ENCODE measurements around the gene ZSCAN22. TPM values are rescaled to one million over a fixed set of nuclear protein-coding genes. Genes with fewer than 3 reads are reported as not detected.

Gene ZSCAN22
- polyA plus RNA-seq, 1 donor from 2014 or later, result 1.6 TPM

GRCh38 chr19:58351558-58351878, 24.7 kb downstream of the ZSCAN22 start:
- Histone ChIP-seq H2AFZ (ENCODE audit: low read depth, low read length) (no peak overlapping the region), H3K9me2 (ENCODE audit: insufficient read depth, low read length) (no peaks in the 10 kb centered on the region), H3K4me3 (ENCODE audit: low read length) (no peak overlapping the region), H3K4me2 (ENCODE audit: low read length) (no peak overlapping the region), H3K9ac (ENCODE audit: low read length) (no peak overlapping the region), H4K20me1 (ENCODE audit: insufficient read depth) (no peaks in the 10 kb centered on the region), H3K79me2 (replicated peaks; ENCODE audit: insufficient read depth, low read length) (peaks cover 5% of the 10 kb centered on the region), H3F3A (ENCODE audit: insufficient read depth, low read length, poor library complexity, severe bottlenecking) (no peaks in the 10 kb centered on the region), H3K9me3 (ENCODE audit: low read length) (no peaks in the 10 kb centered on the region), H3K27ac (ENCODE audit: low read length) (no peak overlapping the region), H3K36me3 (ENCODE audit: insufficient read depth, low read length) (no peaks in the 10 kb centered on the region), H3K27me3 (ENCODE audit: insufficient read depth, low read depth, low read length) (no peaks in the 10 kb centered on the region)
- TF ChIP-seq, protein P1, sequence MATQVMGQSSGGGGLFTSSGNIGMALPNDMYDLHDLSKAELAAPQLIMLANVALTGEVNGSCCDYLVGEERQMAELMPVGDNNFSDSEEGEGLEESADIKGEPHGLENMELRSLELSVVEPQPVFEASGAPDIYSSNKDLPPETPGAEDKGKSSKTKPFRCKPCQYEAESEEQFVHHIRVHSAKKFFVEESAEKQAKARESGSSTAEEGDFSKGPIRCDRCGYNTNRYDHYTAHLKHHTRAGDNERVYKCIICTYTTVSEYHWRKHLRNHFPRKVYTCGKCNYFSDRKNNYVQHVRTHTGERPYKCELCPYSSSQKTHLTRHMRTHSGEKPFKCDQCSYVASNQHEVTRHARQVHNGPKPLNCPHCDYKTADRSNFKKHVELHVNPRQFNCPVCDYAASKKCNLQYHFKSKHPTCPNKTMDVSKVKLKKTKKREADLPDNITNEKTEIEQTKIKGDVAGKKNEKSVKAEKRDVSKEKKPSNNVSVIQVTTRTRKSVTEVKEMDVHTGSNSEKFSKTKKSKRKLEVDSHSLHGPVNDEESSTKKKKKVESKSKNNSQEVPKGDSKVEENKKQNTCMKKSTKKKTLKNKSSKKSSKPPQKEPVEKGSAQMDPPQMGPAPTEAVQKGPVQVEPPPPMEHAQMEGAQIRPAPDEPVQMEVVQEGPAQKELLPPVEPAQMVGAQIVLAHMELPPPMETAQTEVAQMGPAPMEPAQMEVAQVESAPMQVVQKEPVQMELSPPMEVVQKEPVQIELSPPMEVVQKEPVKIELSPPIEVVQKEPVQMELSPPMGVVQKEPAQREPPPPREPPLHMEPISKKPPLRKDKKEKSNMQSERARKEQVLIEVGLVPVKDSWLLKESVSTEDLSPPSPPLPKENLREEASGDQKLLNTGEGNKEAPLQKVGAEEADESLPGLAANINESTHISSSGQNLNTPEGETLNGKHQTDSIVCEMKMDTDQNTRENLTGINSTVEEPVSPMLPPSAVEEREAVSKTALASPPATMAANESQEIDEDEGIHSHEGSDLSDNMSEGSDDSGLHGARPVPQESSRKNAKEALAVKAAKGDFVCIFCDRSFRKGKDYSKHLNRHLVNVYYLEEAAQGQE (IDR thresholded peaks at IDR 0.05; ENCODE audit: borderline replicate concordance), result no peak
- TF ChIP-seq RAD21 (conservative IDR thresholded peaks at IDR 0.05) (no peak), EP300 (conservative IDR thresholded peaks at IDR 0.05; ENCODE audit: poor library complexity, severe bottlenecking) (no peak), POLR2AphosphoS5 (IDR thresholded peaks at IDR 0.05) (no peak), MXI1 (conservative IDR thresholded peaks at IDR 0.05; ENCODE audit: poor library complexity, severe bottlenecking) (no peak), TAF1 (IDR thresholded peaks at IDR 0.05; ENCODE audit: low read depth) (no peak)
- TF ChIP-seq, protein P2, sequence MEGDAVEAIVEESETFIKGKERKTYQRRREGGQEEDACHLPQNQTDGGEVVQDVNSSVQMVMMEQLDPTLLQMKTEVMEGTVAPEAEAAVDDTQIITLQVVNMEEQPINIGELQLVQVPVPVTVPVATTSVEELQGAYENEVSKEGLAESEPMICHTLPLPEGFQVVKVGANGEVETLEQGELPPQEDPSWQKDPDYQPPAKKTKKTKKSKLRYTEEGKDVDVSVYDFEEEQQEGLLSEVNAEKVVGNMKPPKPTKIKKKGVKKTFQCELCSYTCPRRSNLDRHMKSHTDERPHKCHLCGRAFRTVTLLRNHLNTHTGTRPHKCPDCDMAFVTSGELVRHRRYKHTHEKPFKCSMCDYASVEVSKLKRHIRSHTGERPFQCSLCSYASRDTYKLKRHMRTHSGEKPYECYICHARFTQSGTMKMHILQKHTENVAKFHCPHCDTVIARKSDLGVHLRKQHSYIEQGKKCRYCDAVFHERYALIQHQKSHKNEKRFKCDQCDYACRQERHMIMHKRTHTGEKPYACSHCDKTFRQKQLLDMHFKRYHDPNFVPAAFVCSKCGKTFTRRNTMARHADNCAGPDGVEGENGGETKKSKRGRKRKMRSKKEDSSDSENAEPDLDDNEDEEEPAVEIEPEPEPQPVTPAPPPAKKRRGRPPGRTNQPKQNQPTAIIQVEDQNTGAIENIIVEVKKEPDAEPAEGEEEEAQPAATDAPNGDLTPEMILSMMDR (IDR thresholded peaks at IDR 0.05; ENCODE audit: poor library complexity, severe bottlenecking), result no peak

DNA sequence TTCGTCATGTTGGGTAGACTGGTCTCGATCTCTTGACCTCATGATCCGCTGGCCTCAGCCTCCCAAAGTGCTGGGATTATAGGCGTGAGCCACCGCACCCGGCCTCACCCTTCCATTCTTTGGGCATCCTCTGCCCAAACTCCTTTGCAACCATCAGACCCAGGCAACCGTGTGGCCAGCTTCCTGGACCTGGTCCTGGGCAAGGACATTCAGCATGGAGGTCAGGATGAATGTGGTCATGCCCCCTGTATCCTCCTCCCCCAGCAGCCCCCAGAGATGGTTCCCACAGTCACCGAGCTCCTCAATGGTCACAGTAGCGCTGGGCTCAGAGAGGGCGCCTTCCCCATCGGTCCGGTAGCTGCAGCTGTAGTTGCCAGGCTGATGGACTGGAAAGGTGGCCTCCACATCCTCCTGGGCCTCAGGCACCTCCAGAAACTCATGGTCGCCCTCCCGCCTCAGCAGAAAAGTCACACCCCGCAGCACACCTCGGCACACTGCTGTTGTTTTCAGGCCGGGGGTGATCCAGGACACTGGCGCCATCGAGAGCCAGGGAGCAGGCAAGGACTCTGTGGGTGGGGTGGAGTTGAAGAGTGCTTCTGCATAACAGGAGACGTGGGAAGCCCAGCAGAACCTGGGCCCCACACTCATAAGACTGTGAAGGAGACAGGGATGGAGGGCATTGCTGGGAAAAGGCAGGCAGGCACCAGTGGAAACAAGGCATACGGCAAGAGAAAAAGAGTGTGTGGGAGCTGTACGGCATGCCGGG, 25.4 kb downstream of the ZSCAN22 start:
- Histone ChIP-seq H3K27me3 (ENCODE audit: insufficient read depth, low read depth, low read length) (no peaks in the 10 kb centered on the region), H2AFZ (ENCODE audit: low read depth, low read length) (no peak overlapping the region), H3K9ac (ENCODE audit: low read length) (no peak overlapping the region), H3K36me3 (ENCODE audit: insufficient read depth, low read length) (no peaks in the 10 kb centered on the region), H3F3A (ENCODE audit: insufficient read depth, low read length, poor library complexity, severe bottlenecking) (no peaks in the 10 kb centered on the region), H3K4me3 (ENCODE audit: low read length) (no peak overlapping the region), H3K27ac (ENCODE audit: low read length) (no peak overlapping the region), H3K9me2 (ENCODE audit: insufficient read depth, low read length) (no peaks in the 10 kb centered on the region), H4K20me1 (ENCODE audit: insufficient read depth) (no peaks in the 10 kb centered on the region), H3K9me3 (ENCODE audit: low read length) (no peaks in the 10 kb centered on the region), H3K79me2 (replicated peaks; ENCODE audit: insufficient read depth, low read length) (peaks cover 5% of the 10 kb centered on the region), H3K4me2 (ENCODE audit: low read length) (no peak overlapping the region)
- no peak for TF ChIP-seq RAD21 (conservative IDR thresholded peaks at IDR 0.05)

Measured in neural cell (in vitro differentiated cells).